22Rv1 (cell line): Measurements from ENCODE around the gene PAPSS2.
"Not testable (repeated sequence)": the region's sequence is repeated elsewhere in the genome, so short reads cannot be mapped to it uniquely, and the experiment has no call there.

ENCODE experiments used
- H3K27ac ChIP-seq: fragments of 450-650 bp; 2 replicates; pipeline ENCODE4 v1.5.1; 2017
- CTCF ChIP-seq: fragments of 450-650 bp; IDR thresholded peaks from 2 replicates; pipeline ENCODE4 v1.5.1; 2017; ENCODE audit warnings: mild to moderate bottlenecking
- ZFX ChIP-seq: fragments of 450-650 bp; IDR thresholded peaks from 2 replicates; pipeline ENCODE4 v1.6.1; 2017; ENCODE audit warnings: antibody characterized with exemption, borderline replicate concordance

PAPSS2 gene

GRCh38 chr10:87744606-87745005 is 84.9 kb downstream of the PAPSS2 start:
- TF ChIP-seq CTCF: no peak
- no peak for TF ChIP-seq ZFX
- no peak overlapping the region for H3K27ac ChIP-seq

GRCh38 chr10:87746911-87747310 is 87.2 kb downstream of the PAPSS2 start:
- H3K27ac ChIP-seq: no peak overlapping the region
- TF ChIP-seq ZFX (no peak), CTCF (no peak)

- H3K27ac ChIP-seq: not testable (repeated sequence)
These were observed 88.6 kb downstream of the PAPSS2 start for GRCh38 chr10:87748244-87748643.

GRCh38 chr10:87750001-87750671 is 90.5 kb downstream of the PAPSS2 start:
- H3K27ac ChIP-seq: no peak overlapping the region
- TF ChIP-seq ZFX (no peak), CTCF (no peak)

GRCh38 chr10:87750817-87751216 is 91.1 kb downstream of the PAPSS2 start:
- TF ChIP-seq ZFX (no peak), CTCF (no peak)
- H3K27ac ChIP-seq: no peak overlapping the region

- H3K27ac ChIP-seq: no peak overlapping the region
- TF ChIP-seq ZFX (no peak), CTCF (no peak)
These were observed 91.6 kb downstream of the PAPSS2 start for GRCh38 chr10:87751274-87751673.

GRCh38 chr10:87752566-87752965 is 92.9 kb downstream of the PAPSS2 start:
- TF ChIP-seq ZFX (no peak), CTCF (no peak)
- H3K27ac ChIP-seq: no peak overlapping the region
